GM21528 (cell line): ENCODE measurements around the gene DLG5.

ENCODE experiments used
- ATAC-seq: cut with Tn5 transposase; IDR thresholded peaks from one replicate; pipeline ENCODE4 v1.9.1; 2021; ENCODE audit warnings: mild to moderate bottlenecking, moderate library complexity; ENCODE audit not compliant: unreplicated experiment, low FRiP score

Gene DLG5

GRCh38 chr10:77872947-77873535, 53.5 kb downstream of the DLG5 start:
- no peak for ATAC-seq

GRCh38 chr10:77872151-77872946, 54.2 kb downstream of the DLG5 start:
- no peak for ATAC-seq

- ATAC-seq, result no peak
Measured at GRCh38 chr10:77869626-77870420, 56.7 kb downstream of the DLG5 start.

- ATAC-seq, result no peak
Measured at GRCh38 chr10:77868523-77868922, 58.0 kb downstream of the DLG5 start.

- ATAC-seq, result no peak
Measured at GRCh38 chr10:77867124-77867719, 59.3 kb downstream of the DLG5 start.

GRCh38 chr10:77866598-77866997, 60.0 kb downstream of the DLG5 start:
- no peak for ATAC-seq

DNA sequence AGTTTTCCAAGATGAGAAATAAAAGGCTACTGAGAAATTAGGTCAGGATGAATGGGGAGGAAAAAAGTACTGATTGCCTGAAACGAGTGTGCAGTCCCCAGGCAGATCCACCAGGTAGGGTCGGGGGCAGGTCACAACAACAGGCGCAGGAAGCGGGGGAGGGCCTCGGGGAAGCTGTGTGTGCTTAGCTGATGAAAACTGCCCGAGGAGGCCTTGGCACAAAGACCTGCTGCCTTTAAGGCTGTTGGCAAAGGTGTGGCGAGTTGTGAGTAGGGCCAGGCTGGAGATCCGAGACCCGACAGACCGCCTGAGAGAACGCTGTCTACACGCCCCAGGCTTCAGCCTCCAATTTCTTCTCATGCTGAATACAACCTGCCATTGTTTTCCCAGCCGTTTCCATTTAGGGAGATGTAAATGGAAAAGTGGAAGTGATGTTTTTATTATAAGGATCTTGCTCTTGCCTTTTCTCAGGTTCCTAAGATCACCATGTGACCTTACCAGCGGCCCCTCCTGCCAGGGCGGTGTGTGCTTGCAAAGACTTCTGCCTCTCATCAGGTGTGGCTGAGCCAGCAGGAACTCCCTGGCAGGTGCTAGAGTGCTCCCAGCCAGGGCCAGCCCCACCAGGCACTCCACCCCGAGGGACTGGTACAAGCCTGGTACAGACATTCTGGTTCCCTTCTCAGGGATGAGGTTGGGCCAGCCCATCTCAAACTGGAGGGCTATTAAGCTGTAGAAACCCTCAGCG, 60.8 kb downstream of the DLG5 start:
- no peak for ATAC-seq

DNA sequence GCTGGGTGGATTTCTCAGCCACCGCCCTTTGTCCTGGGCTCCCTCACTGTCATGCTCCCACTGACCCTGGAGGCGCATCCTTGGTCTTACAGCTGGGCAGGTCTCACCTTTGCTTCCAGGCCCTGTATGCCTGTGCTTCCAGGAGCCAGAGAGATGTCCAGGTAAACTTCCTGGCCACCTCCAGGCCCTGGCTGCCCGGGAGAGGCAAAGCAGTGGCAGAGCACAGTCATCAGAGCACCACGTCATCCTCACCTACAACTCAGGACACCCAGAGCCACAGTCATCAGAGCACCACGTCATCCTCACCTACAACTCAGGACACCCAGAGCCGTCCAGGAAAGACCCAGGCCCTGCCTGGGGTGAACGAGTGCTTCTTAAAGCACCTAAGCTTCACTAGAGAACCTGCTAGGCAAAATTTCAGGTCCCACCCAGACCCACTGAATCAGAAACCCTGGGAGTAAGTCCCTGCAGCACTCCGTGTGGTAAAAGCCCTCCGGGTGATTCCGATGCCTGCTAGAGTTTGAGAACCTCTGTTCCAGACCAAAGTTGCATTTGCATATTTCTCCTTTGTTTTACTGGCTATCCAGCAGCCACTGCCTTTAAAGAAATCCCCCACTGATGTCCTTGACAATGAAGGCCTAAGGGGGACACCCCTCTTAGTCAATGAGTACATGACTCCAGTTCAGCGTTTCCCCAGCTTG, 62.3 kb downstream of the DLG5 start:
- ATAC-seq, result no peak

DNA sequence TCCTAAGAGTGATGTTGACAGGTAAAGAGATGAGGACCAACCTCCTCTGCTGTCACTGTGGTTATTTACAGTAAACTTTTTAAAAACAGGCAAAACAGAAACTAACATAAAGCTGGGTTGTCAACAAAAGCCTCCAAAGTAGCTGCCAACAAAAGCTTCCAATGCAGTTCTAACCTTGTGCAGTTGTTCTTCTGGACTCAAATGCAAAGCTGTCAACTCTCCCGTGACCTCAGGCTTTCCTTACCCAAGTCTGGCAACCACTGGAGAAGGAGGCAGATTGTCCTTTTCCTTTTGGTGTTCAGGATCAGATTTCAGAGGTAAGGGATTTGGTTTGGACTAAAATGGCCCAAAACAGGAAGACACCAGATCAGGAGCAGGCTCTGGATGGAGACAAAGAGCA, 63.1 kb downstream of the DLG5 start:
- no peak for ATAC-seq

GRCh38 chr10:77862595-77862994, 64.0 kb downstream of the DLG5 start:
- no peak for ATAC-seq

DNA sequence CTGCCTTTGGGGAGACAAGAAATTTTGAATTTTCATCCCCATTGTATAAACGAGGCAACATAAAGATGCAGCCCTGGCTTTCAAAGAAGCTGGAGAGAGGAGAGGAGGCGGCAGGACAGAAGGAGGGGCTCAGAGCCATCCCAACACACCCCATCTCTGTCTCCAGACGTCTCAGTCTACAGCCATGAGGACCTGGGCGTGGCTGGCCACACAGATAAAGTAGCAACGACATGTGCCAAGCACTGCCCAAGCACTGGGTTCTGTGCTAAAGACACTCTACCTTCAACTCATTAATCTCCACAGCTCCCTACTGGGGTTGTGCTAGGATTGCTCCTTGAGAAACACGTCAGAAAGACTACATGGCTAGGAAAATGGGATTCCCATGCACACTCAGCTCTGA, 65.2 kb downstream of the DLG5 start:
- no peak for ATAC-seq

- no peak for ATAC-seq
Measured at GRCh38 chr10:77859865-77860282, 66.7 kb downstream of the DLG5 start.

- ATAC-seq, result no peak
Measured at GRCh38 chr10:77859200-77859864, 67.2 kb downstream of the DLG5 start.

DNA sequence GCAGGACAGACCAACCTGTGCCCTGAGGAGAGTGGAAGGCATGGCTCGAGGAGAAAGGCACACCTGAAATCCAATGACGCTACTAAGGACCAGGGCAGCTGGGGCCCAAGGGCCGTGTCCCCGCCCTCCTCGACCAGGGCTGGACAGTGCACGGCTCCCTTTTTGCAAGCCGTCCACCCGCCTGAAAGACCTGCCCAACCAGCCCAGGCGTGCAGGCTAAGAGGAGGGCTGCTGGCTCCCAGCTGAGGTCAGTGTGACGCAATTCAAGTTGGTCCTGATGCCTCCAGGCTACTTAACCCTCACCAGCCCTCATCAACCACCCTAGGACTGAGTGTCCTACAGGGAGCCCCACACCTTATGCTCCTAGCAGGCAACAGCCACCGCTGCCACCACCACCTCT, 69.3 kb downstream of the DLG5 start:
- no peak for ATAC-seq

DNA sequence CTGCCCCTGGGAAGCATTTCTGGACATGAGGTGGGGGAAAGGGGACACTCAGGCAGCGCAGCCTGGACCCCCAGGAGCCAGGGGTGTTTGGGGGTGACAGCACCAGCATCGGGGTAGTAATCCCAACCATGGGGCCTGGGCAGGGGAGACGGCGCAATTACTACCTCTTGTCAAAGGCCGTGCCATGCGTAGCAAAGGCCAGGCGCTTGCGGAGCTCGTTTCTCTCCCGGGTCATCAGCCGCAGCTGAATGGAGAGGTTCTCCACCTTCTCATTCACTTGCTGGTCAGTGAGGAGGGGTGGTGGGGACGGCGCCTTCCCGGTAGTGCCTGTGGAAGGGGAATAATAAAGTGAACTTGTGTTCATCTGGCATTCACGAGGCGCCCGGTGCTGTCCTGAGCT, 70.0 kb downstream of the DLG5 start:
- no peak for ATAC-seq

GRCh38 chr10:77855404-77856155, 71.0 kb downstream of the DLG5 start:
- no peak for ATAC-seq

DNA sequence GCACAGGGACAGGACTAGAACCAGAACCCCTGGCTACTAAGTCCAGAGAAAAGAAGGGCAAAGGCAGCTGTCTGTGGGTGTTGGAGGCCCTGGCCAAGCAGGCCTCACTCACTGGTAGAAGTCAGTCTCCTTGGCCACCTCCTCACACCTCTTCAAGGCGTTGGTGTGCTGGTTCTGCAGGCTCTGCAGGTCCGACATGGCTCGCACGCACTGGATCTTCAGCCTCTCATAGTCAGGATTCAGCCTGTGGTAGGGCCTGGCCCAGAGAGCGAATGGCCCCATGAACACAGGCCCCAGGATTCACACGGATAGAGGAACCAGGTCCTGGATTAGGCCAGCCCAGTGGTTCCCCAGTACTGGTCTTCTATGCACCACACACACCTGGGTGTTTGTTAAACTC, 72.4 kb downstream of the DLG5 start:
- ATAC-seq, result no peak

DNA sequence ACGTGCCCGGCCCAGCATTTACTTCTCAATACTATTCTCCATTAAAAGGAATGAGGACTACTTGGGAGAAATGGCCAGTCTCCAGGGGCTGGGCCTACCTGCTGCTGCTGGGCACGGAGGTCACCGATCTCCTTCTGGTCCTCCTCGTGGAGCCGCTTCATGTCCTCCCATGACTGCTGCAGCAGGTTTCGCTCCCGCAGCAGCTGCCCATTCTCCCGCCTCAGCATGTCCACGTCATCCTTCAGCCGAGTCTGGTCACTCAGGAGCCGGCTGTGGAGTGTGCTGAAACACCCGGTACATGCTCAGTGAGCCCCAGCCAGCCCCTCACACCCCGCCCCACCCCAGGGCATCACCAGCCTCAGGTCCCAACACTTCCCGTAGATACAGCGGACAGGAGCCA, 73.3 kb downstream of the DLG5 start:
- ATAC-seq, result no peak
